ENCODE results near the gene PROSER2.
"Not testable (repeated sequence)": the region's sequence is repeated elsewhere in the genome, so short reads cannot be mapped to it uniquely, and the experiment has no call there.

Gene PROSER2

GRCh38 chr10:11837372-11838161, 14.4 kb downstream of the PROSER2 start:
- DNase-seq: no peak

GRCh38 chr10:11838298-11838852, 15.2 kb downstream of the PROSER2 start:
- DNase-seq: no peak

GRCh38 chr10:11841375-11841774, 18.2 kb downstream of the PROSER2 start:
- no peak for DNase-seq

GRCh38 chr10:11842411-11842810, 19.3 kb downstream of the PROSER2 start:
- no peak for DNase-seq

- no peak for DNase-seq
These were observed 22.0 kb downstream of the PROSER2 start for GRCh38 chr10:11845113-11845512.

GRCh38 chr10:11846542-11846941, 23.4 kb downstream of the PROSER2 start:
- DNase-seq: no peak

- DNase-seq: no peak
These were observed 26.1 kb downstream of the PROSER2 start for GRCh38 chr10:11849277-11849676.

- no peak for DNase-seq
These were observed 26.8 kb downstream of the PROSER2 start for GRCh38 chr10:11849911-11850310.

GRCh38 chr10:11851910-11852309, 28.8 kb downstream of the PROSER2 start:
- DNase-seq: no peak

GRCh38 chr10:11852637-11853036, 29.5 kb downstream of the PROSER2 start:
- DNase-seq: not testable (repeated sequence)

GRCh38 chr10:11853468-11853867, 30.3 kb downstream of the PROSER2 start:
- DNase-seq: no peak

GRCh38 chr10:11854301-11854700, 31.1 kb downstream of the PROSER2 start:
- no peak for DNase-seq

- DNase-seq: no peak
These were observed 32.9 kb downstream of the PROSER2 start for GRCh38 chr10:11856089-11856488.

- DNase-seq: no peak
These were observed 33.5 kb downstream of the PROSER2 start for GRCh38 chr10:11856678-11857077.

- no peak for DNase-seq
These were observed 34.9 kb downstream of the PROSER2 start for GRCh38 chr10:11858093-11858492.

GRCh38 chr10:11861341-11861740, 38.2 kb downstream of the PROSER2 start:
- no peak for DNase-seq

GRCh38 chr10:11861811-11862428, 38.8 kb downstream of the PROSER2 start:
- no peak for DNase-seq

- DNase-seq: no peak
These were observed 40.4 kb downstream of the PROSER2 start for GRCh38 chr10:11863353-11864109.

GRCh38 chr10:11864727-11865126, 41.6 kb downstream of the PROSER2 start:
- no peak for DNase-seq

- no peak for DNase-seq
These were observed 42.4 kb downstream of the PROSER2 start for GRCh38 chr10:11865561-11865960.

GRCh38 chr10:11866199-11866925, 43.2 kb downstream of the PROSER2 start:
- no peak for DNase-seq

GRCh38 chr10:11869219-11869618, 46.1 kb downstream of the PROSER2 start:
- DNase-seq: no peak
